ENCODE data around the gene LRRC58. TPM values are rescaled to one million over a fixed set of nuclear protein-coding genes. Genes with fewer than 3 reads are reported as not detected.

The LRRC58 gene
- total and polyA plus RNA-seq, 5 donors from 2014 or later, result 8.3 to 15.8 (median 9.4) TPM

GRCh38 chr3:120276767-120277166, 72.4 kb downstream of the LRRC58 start:
- Histone ChIP-seq H3K4me3 (ENCODE audit: low read depth, low read length) (no peak overlapping the region), H3K9me3 (ENCODE audit: control insufficient read depth in 2 of 2, low read length in 2 of 2) (no peaks in the 10 kb centered on the region), H3K4me1 (ENCODE audit: control insufficient read depth, insufficient read depth, low read length, poor library complexity, severe bottlenecking) (no peaks in the 10 kb centered on the region), H3K27me3 (ENCODE audit: control insufficient read depth, insufficient read depth, low read length) (peaks cover 9% of the 10 kb centered on the region), H3K36me3 (ENCODE audit: control insufficient read depth, insufficient read depth, low read length) (no peaks in the 10 kb centered on the region), H3K27ac (ENCODE audit: insufficient read depth, low read length, poor library complexity, severe bottlenecking) (no peak overlapping the region)
- ATAC-seq (ENCODE audit: low read depth in 2 of 2), result no peak
- DNase-seq, result no peak
- Mint-ChIP-seq H3K27me3 (peaks cover 38% of the 10 kb centered on the region), H3K27ac (no peak overlapping the region), H3K36me3 (no peaks in the 10 kb centered on the region), H3K4me3 (no peak overlapping the region), H3K9me3 (peaks cover 0 to 1% (median 0%) of the 10 kb centered on the region in 7 donors), H3K4me1 (no peaks in the 10 kb centered on the region)

GRCh38 chr3:120275618-120276017, 73.5 kb downstream of the LRRC58 start:
- Histone ChIP-seq H3K4me1 (ENCODE audit: control insufficient read depth, insufficient read depth, low read length, poor library complexity, severe bottlenecking) (no peaks in the 10 kb centered on the region), H3K36me3 (ENCODE audit: control insufficient read depth, insufficient read depth, low read length) (no peaks in the 10 kb centered on the region), H3K4me3 (ENCODE audit: low read depth, low read length) (no peak overlapping the region), H3K27me3 (ENCODE audit: control insufficient read depth, insufficient read depth, low read length) (peaks cover 9% of the 10 kb centered on the region), H3K9me3 (ENCODE audit: control insufficient read depth in 2 of 2, low read length in 2 of 2) (no peaks in the 10 kb centered on the region), H3K27ac (ENCODE audit: insufficient read depth, low read length, poor library complexity, severe bottlenecking) (no peak overlapping the region)
- Mint-ChIP-seq H3K36me3 (no peaks in the 10 kb centered on the region), H3K9me3 (peaks cover 0 to 1% (median 0%) of the 10 kb centered on the region in 7 donors), H3K27ac (no peak overlapping the region), H3K4me1 (no peaks in the 10 kb centered on the region), H3K4me3 (no peak overlapping the region), H3K27me3 (peaks cover 31% of the 10 kb centered on the region)
- no peak for DNase-seq
- no peak for ATAC-seq (ENCODE audit: low read depth in 2 of 2)

GRCh38 chr3:120274739-120275167, 74.4 kb downstream of the LRRC58 start:
- no peaks in the 10 kb centered on the region for H3K36me3 ChIP-seq (ENCODE audit: control insufficient read depth, insufficient read depth, low read length)
- H3K9me3 ChIP-seq (ENCODE audit: control insufficient read depth in 2 of 2, low read length in 2 of 2), result no peaks in the 10 kb centered on the region
- H3K4me1 ChIP-seq (ENCODE audit: control insufficient read depth, insufficient read depth, low read length, poor library complexity, severe bottlenecking), result no peaks in the 10 kb centered on the region
- no peak overlapping the region for H3K27ac ChIP-seq (ENCODE audit: insufficient read depth, low read length, poor library complexity, severe bottlenecking)
- DNase-seq, result no peak
- Mint-ChIP-seq H3K36me3 (no peaks in the 10 kb centered on the region), H3K27me3 (peaks cover 33% of the 10 kb centered on the region), H3K4me1 (no peaks in the 10 kb centered on the region), H3K27ac (no peak overlapping the region), H3K4me3 (no peak overlapping the region), H3K9me3 (peaks cover 0 to 1% (median 0%) of the 10 kb centered on the region in 7 donors)
- no peak overlapping the region for H3K4me3 ChIP-seq (ENCODE audit: low read depth, low read length)
- peaks cover 6% of the 10 kb centered on the region for H3K27me3 ChIP-seq (ENCODE audit: control insufficient read depth, insufficient read depth, low read length)
- no peak for ATAC-seq (ENCODE audit: low read depth in 2 of 2)

Other genes with a start within 250 kb of the LRRC58 start
- gene GPR156, start 64.1 kb downstream of the LRRC58 start, total RNA-seq, result 0.42 TPM
- not detected for gene GPR156, start 64.1 kb downstream of the LRRC58 start, polyA plus RNA-seq
- 1.0 TPM for gene FSTL1, start 101.6 kb upstream of the LRRC58 start, total RNA-seq
- gene FSTL1, start 101.6 kb upstream of the LRRC58 start, polyA plus RNA-seq, result not detected
- gene NDUFB4, start 247.0 kb upstream of the LRRC58 start, total RNA-seq, result 71.4 TPM
- 100 to 1,000 TPM; 240 to 317 (median 274) TPM for gene NDUFB4, start 247.0 kb upstream of the LRRC58 start, polyA plus RNA-seq